DMS153 (cell line): ENCODE data around the gene HNRNPA0.
A peak's percentile ranks its signal among the peaks of the same experiment; 100 is the strongest.
"Not testable (repeated sequence)": the region's sequence is repeated elsewhere in the genome, so short reads cannot be mapped to it uniquely, and the experiment has no call there.

Experiments
- DNase-seq: peaks from one replicate; lab custom pipeline; 2025; lab: John Stamatoyannopoulos, UW

HNRNPA0 gene

GRCh38 chr5:137754188-137754960 lies at the start of gene HNRNPA0:
TSS of gene HNRNPA0 (minus strand) at chr5:137754363. CDS start at chr5:137754066, 297 bp downstream.
- DNase-seq = peak; percentile 71

GRCh38 chr5:137802282-137803210 lies 48.4 kb upstream of the HNRNPA0 start:
- DNase-seq = no peak

- no peak for DNase-seq
Observed at GRCh38 chr5:137800700-137801411, 46.7 kb upstream of the HNRNPA0 start.

GRCh38 chr5:137796279-137796678 lies 42.1 kb upstream of the HNRNPA0 start:
- no peak for DNase-seq

DNA sequence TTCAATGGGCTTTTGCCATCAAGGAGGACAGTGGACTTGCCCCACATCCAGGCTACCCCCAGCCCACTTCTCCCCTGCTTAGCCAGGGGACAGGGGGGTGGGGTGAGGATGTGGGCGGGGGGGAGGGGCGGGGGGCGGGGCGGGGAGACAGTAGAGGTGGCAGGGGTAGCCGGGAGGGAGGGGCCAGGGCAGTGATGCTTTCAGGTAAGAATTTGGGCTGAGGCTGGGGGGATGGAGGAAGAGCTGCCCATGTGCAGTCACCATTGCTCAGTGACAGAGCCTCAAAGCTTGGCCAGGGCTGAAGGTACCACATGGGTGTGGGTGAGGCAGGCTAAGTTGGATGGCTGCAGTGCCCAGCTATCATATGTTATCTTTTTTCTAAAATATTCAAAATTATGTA lies 40.7 kb upstream of the HNRNPA0 start:
- DNase-seq = no peak

DNA sequence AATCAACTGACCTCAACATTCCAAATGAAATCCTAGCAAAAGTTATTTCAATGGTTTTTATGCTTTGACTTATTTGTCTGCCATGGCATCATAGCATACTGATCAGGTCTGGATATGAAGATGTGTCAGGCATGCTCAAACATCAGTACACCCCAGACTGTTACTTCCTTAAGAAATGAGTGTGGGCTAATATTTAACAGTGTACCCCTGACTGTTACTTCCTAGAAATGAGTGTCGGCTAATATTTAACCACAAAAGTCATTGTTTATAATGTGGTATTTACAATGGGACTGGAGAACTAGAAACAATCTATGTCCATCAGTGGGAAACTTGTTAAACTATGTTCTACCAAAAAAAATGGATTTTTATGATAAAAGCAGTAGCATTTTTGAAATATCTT lies 38.1 kb upstream of the HNRNPA0 start:
- no peak for DNase-seq

DNA sequence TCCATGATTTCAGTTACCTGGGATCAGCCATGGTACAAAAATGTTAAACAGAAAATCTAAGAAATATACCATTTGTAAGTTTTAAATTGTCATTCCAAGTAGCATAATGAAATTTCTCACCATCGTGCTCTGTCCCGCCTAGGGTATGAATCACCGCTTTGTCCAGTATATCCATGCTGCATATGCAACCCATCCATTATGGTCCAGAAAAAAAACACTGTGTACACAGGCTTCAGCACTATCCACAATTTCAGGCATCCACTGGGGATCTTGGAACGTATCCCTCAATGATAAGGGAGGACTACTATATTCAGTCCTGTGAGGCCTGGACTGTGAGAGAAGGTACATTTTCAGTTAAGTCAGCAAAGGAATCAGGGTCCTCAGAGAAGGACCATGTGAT lies 37.6 kb upstream of the HNRNPA0 start:
- DNase-seq = no peak

- DNase-seq = no peak
Observed at GRCh38 chr5:137791387-137791786, 37.2 kb upstream of the HNRNPA0 start.

- DNase-seq = not testable (repeated sequence)
Observed at GRCh38 chr5:137788560-137788959, 34.4 kb upstream of the HNRNPA0 start.

DNA sequence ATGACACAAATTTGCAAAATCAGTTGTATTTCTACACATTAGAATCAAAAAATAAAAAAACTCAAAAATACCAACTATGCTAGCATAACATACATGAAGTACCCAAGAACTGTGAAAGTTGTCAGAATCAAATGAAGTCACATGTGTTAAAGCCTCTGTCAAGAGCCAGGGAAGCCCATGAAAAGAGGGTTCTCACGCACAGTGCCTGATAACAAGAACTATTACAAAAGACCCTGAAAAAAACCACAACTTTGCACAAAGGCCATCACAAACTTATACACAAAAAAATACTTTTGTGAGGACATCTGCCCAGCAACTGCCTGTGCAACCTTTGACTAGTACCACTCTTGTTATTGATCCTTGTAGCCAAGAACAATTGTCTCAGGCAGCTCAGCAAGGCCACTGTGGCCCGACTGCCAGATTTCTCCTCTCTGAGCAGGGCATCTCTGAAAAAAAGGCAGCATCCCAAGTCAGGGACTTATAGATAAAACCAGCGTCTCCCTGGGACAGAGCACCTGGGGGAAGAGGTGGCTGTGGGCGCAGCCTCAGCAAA lies 28.9 kb upstream of the HNRNPA0 start:
- DNase-seq = no peak

DNA sequence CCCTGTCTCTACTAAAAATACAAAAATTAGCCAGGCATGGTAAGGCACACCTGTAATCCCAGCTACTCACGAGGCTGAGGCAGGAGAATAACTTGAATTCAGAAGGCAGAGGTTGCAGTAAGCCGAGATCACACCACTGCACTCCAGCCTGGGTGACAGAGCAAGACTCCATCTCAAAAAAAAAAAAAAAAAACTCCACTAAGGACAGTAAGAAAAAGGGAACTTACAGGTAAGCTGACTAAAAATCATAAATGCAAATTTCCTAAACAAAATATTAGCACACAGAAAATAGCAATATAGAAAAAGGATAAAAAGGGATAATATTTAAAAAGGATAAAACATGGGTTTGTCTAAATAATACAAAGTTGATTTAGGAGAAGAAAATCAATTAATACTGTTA lies 27.9 kb upstream of the HNRNPA0 start:
- DNase-seq = no peak

GRCh38 chr5:137778772-137779564 lies 24.8 kb upstream of the HNRNPA0 start:
- no peak for DNase-seq

DNA sequence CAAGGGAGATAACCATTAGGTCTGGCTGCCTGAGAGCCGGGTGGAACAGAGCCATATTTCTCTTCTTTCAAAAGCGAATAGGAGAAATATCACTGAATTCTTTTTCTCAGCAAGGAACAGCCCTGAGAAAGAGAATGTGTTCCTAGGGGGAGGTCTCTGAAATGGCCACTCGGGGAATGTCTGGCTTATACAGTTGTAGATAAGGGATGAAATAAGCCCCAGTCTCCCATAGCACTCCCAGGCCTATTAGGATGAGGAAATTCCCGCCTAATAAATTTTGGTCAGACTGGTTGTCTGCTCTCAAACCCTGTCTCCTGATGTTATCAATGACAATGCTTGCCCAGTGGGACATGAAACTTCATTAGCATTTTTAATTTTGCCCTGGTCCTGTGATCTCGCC lies 13.8 kb upstream of the HNRNPA0 start:
- not testable (repeated sequence) for DNase-seq

DNA sequence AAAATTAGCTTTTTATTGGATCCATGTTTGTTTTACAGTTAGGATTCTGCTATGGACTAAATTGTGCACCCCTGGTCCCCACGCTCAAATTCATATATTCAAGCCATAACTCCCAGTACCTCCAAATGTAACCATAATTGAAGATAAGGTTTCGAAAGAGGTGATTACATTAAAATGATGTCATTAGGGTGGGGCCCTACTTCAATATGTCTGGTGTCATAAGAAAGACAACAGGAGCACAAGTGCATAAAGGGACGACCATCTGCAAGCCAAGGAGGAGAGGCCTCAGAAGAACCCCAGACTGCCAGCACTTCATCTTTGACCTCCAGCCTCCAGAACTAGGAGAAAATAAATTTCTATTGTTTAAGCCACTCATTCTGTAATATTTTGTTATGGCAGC lies 7.4 kb upstream of the HNRNPA0 start:
- no peak for DNase-seq

- DNase-seq = no peak
Observed at GRCh38 chr5:137760719-137761516, 6.8 kb upstream of the HNRNPA0 start.

DNA sequence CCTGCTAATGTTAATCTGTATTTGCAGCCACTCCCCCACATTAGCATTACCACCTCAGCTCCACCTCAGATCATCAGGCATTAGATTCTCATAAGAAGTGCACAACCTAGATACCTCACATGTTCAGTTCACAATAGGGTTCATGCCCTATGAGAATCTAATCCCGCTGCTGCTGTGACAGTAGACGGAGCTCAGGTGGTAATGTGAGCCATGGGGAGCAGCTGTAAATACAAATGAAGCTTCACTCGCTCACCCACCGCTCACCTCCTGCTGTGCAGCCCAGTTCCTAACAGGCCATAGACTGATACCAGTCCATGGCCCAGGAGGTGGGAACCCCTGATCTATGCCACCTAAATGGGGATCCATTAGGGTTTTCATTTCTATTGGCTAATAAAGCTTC lies 6.1 kb upstream of the HNRNPA0 start:
- DNase-seq = no peak

GRCh38 chr5:137758715-137759306 lies 4.6 kb upstream of the HNRNPA0 start:
- DNase-seq = no peak

DNA sequence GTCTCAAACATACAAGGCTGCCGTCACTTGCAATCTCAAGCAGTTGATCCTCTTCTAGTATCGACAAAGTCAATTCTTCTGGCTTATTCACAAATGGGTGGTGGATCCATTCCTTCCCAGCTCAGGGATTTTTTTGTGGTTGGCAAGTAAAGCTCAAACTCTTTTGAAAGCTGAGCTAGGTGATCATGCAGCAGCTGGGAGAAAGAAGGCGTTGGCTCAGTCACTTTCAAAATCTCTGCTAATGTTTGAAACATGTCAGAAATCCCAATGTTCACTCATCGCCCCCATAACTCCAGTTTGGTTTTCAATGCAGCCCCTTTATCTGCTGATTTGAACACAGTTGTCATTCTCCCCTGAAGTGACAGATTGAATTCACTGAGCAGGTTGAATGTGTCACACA lies 4.0 kb upstream of the HNRNPA0 start:
- DNase-seq = no peak

DNA sequence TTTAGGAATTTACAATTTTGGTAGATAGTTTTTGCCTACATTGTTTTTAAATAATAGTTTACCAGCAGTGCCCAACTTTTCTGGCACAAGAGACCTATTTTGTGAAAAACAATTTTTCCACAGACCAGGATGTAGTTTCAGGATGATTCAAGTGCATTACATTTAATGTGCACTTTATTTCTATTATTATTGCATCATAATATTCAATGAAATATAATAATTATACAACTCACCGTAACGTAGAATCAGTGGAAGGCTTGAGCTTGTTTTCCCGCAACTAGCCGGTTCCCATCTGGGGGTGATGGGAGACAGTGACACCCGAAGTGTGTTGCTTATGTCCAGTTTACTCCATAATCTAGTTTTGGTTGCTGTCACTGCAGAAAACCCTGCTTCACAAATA lies 3.5 kb upstream of the HNRNPA0 start:
- DNase-seq = no peak
